ENCODE data around the gene NUCB2.

The NUCB2 gene

GRCh38 chr11:17272801-17273200 is 3.7 kb upstream of the NUCB2 start:
- peak in 1 of 5 donors; percentile 22 for DNase-seq

DNA sequence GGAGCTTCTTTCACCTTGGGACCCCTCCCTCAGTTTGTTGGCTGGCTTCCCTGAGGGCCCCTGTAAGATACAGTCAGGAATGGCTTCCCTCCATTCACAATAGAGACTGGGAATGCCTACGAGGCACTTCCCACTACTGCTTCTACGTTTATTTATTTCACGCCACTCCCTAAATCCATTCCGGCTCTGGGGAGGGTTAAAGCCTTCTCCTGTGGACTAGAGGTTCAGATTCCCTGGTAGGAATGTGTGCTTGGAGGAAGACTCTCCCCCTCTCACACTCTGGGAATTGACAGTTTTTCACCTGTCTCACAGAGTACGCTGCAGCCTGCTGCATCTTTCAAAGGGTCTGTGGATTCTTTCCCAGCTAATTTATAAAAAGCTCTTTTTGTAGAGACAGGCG is 3.3 kb upstream of the NUCB2 start:
- no peak for DNase-seq

DNA sequence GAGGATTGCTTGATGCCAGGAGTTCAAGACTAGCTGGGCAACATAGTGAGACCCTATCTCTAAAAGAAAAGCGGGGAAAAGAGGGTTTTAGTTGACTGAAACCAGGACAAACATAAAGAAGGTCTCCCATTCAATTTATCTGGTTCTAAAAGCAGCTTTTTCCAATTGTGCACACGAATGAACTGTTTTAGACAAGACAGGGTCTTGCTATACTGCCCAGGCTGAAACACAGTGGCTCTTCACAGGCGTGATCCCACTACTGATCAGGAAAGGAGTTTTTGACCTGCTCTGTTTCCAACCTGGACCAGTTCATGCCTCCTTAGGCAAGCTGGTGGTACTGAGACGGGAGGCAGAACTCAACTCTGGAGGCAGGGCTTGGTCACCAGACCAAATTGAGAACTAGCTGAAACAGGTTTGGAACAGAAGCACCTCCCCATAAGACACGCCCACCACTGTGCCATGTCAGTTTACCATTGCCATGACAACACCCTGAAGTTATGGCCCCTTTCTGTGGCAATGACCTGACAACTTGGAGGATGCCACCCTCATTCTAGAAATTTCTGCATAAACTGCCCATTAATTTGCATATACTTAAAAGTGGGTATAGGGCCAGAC is 2.8 kb upstream of the NUCB2 start:
- DNase-seq = no peak

- no peak for DNase-seq
Measured at GRCh38 chr11:17275400-17276235, 921 bp upstream of the NUCB2 start.

- peak in 1 of 5 donors; percentile 80 for DNase-seq
Measured at GRCh38 chr11:17277024-17277584, 565 bp downstream of the NUCB2 start.

- no peak for DNase-seq
Measured at GRCh38 chr11:17280494-17281127, 4.1 kb downstream of the NUCB2 start.

- DNase-seq = no peak
Measured at GRCh38 chr11:17286332-17286731, 9.8 kb downstream of the NUCB2 start.

DNA sequence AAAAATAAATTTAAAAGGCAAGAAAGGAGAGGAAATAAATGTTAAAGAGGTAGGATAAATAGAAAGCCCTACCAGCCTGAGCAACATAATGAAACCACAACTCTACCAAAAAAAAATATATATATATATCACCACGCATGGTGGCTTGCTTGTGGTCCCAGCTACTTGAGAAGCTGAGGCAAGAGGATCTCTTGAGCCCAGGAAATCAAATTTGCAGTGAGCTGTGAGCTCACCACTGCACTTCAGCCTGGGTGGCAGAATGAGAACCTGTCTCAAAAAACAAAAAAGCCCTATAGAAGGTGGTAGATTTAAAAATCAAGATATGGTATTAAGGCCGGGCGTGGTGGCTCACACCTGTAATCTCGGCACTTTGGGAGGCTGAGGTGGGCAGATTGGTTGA is 10.5 kb downstream of the NUCB2 start:
- DNase-seq = no peak

DNA sequence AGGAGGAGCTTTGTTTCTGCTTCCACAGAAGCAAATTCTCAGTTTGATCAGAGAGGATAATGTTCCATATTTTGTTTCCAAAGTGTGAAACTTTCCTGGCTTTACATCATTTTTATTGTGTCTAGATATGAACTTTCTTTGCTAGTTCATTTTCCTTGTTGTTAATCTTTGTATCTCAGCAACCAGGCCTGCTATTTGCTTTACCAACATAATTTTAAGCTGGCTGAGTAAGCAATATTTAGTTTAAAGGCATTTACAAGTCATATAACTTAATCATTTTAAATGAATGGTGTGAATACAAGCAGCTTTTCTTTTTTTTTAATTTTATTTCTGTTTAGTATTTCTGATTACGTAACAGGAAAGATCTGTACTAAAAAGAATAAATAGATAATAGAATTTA is 15.2 kb downstream of the NUCB2 start:
- DNase-seq = no peak

GRCh38 chr11:17293311-17293710 is 16.8 kb downstream of the NUCB2 start:
- DNase-seq = no peak

DNA sequence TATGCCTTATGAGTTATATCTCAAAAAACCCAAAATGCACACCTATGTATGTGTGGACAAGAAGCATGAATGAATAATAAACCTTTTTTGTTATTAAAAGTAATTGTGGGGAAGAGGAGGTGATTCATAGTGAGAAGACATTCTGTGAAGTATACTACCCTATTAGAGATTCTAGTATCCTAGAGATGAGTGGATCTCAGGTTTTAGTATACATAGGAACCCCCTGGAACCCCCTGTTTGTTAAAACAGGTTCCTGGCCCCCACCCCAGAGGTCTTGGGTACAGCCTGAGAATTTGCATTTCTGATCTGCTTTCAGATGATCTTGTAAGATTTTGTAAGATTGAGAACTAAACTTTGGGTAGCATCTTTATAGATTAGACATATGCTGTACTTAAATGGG is 17.5 kb downstream of the NUCB2 start:
- peak in 1 of 5 donors; percentile 12 for DNase-seq

DNA sequence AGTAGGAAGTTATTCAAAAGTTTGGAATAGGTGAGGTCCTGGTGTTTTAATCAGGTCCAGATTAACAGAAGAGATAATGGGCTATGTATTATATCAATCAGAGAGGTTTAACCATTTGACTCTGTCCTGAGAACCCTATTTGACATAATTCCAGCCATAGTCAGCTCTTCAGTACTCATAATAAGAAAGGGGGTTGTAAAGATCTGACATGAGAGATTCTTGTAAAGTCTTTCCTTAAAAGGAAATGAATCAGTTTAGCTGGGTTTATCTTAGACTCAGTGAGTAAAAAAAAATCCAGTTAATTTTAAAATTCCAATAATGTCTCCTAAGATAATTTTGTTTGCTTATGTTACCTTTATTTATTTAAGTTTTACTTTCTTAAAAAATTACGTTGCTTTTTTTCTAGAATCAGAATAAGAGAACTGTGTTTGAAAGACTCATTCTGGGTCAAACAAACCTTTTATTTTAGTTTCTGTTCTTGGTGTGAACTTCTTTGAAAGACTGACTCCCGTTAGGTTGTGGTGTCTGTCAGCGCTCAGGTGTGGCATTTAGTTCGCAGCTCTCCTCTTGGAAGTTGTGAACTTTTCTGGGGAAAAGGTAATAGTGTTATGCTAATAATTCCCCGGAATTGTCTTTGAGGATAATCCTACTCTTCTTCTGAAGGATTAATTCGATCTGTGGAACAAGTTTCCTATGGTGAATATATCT is 20.5 kb downstream of the NUCB2 start:
- peak in 1 of 5 donors; percentile 58 for DNase-seq

- peak in 1 of 5 donors; percentile 83 for DNase-seq
Measured at GRCh38 chr11:17298302-17298701, 21.8 kb downstream of the NUCB2 start.

GRCh38 chr11:17300372-17300771 is 23.8 kb downstream of the NUCB2 start:
- no peak for DNase-seq

DNA sequence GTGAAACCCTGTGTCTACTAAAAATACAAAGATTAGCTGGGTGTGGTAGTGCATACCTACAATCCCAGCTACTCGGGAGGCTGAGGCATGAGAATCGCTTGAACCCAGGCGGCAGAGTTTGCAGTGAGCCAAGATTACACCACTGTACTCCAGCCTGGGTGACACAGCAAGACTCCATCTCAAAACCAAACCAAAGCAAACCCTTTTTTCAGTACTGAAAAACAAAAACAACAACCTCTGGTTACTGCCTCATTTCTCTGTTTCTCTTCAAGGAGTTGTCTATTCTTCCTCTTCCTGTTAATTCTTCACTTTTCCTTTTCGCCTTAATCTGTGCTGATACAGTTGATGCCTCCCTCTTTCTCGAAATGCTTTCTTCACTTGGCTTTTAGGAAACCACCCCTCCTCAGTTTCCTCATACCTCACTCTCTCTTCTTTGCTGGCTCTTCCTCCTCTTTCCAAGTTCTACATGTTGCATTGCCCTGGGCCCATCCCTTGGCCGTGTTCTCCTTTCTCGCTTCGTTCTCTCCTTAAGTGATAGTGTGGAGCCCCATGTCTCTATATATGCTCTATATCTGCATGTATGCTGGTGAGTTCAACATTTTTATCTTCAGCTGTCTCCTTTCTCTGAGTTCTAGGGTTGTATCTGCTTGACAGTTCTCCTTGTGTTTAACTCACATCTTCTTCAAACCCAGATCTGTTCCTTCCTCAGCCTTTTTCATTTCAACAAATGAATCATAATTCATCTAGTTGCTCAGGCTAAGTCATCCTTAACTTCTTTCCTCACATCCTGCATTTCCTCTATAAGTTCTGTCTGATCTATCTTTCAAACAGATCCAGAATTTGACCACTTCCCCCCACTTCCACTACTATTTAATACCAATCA is 37.1 kb downstream of the NUCB2 start:
- no peak for DNase-seq

DNA sequence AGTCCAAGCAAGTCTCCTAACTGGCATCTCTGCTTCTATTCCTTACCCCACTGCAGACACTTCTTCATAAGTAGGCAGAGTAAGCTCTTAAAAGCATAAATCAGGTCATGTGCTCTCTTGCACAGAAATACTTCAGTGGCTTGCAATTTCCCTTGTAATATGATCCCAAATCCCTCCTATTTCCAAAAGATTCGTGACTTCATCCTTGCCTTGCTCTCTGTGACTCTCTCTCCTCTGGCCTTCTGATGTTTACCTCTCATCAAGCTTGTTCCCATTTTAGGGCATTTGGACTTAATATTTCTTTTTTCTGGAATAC is 37.7 kb downstream of the NUCB2 start:
- no peak for DNase-seq

DNA sequence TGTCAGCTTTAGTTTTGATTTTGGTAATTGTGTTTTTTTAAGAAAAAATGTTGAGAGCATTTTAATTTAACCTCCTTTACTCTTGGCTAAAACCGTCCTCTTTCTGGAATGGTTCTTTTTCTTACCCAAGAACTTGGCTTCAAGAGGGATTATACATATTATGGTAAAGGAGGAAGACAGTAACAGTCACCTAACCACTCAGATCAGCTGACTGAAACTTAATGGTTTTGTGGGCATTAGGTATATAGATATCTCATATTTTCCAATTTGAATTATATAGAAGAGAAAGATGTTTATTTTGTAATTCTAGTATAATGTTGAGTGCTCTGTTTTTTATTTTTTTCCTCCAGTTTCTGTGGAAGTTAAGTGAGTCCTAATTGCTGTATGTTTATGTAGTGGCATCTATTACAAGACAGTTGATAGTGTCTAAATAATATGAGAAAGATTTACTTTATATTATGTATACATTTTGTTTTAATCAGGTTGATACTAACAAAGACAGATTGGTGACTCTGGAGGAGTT is 38.4 kb downstream of the NUCB2 start:
- DNase-seq = no peak

DNA sequence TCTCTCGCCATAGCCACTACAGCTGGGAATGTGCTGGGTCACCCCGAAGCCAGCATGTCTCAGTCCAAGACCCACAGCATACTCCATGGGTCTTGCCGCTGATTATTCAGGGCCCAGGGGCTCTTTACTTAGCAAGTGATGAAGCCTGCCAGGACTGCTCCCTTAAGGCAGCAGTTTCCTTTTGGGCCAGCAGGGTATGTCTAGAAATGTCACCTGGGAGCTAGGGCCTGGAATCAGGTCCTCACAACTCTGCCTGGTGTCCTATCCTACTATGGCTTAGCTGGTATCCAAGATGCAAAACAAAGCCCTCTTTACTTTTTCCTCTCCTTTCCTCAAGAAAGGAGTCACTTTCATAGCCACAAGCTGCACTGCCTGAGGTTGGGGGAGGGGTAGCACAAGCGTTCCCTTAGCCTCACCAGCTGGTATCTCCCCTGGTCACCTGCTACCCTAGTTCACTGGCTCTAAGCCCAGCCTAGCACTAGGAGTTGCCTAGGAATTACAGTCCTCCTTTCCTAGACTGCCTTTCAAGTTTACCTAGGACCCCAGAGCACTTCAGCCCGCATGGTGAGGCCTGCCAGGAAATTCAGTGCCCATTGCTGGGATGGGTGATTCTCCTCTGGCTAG is 52.4 kb downstream of the NUCB2 start:
- no peak for DNase-seq

DNA sequence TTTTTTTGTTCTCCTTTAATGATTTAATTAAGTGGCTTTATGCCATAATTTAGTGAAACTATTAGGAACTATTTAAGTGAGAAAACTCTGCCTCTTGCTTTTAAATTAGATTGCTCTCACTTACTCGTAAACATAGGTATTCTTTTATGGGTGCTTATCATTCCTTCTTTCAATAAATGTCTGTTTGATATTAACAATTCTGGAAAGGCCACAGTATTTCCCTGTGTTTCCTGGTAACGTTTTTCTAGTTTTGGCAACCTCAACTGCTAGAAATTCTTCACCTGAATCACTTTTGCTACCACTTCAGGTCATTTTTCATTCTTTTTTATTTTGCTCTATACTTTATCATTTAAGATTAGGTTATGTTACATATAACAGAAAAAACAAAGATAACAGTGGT is 55.1 kb downstream of the NUCB2 start:
- no peak for DNase-seq

- DNase-seq = no peak
Measured at GRCh38 chr11:17333799-17334586, 57.5 kb downstream of the NUCB2 start.

- DNase-seq = no peak
Measured at GRCh38 chr11:17343257-17343656, 66.7 kb downstream of the NUCB2 start.
